Measurements from ENCODE around the gene MYRFL.
A peak's percentile ranks its signal among the peaks of the same experiment; 100 is the strongest.

MYRFL gene

DNA sequence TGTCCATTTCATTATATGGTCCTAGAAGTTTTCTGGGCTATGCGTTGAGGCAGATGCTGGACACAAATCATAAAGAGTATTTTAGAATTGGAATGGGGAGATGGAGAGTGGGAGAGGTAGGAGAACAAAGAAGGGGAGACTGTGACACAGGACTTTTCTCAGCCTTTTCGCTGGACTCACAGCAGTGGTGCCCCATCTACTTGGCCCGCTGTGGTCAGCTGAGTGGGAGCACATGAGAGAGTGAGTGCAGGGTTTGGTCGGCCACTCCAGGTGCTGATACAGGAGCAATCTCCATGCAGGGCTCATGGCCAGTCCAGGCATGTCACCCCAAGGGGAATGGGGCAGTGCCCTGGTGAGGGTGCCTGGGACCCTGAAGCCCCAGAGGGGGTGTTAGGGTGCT, 109.0 kb downstream of the MYRFL start:
- Histone ChIP-seq H3K9me3 (ENCODE audit: low read length) (peaks cover 8% of the 10 kb centered on the region; the same call in 1 of the 2 replicates), H3K4me2 (ENCODE audit: low read length) (no peak overlapping the region; the same call in 1 of the 2 replicates), H3K27me3 (ENCODE audit: insufficient read depth, low read length) (no peaks in the 10 kb centered on the region), H3K36me3 (ENCODE audit: insufficient read depth, low read length) (no peaks in the 10 kb centered on the region), H3K79me2 (ENCODE audit: insufficient read depth, low read length) (no peaks in the 10 kb centered on the region), H4K20me1 (ENCODE audit: insufficient read depth, low read length) (no peaks in the 10 kb centered on the region), H2AFZ (ENCODE audit: low read length) (no peak overlapping the region), H3K27ac (ENCODE audit: low read depth, low read length, poor library complexity, severe bottlenecking) (peak overlapping the region; percentile 92), H3K9ac (ENCODE audit: low read length) (peak overlapping the region; percentile 53; the same call in 1 of the 2 replicates), H3K4me1 (ENCODE audit: insufficient read depth, low read length, severe bottlenecking) (peaks cover 74% of the 10 kb centered on the region), H3K4me3 (ENCODE audit: low read depth, low read length, poor library complexity, severe bottlenecking) (no peak overlapping the region), H3F3A (ENCODE audit: insufficient read depth, low read length) (no peaks in the 10 kb centered on the region), H3K9me2 (ENCODE audit: low read depth, low read length) (no peaks in the 10 kb centered on the region)
- TF ChIP-seq, protein P1, sequence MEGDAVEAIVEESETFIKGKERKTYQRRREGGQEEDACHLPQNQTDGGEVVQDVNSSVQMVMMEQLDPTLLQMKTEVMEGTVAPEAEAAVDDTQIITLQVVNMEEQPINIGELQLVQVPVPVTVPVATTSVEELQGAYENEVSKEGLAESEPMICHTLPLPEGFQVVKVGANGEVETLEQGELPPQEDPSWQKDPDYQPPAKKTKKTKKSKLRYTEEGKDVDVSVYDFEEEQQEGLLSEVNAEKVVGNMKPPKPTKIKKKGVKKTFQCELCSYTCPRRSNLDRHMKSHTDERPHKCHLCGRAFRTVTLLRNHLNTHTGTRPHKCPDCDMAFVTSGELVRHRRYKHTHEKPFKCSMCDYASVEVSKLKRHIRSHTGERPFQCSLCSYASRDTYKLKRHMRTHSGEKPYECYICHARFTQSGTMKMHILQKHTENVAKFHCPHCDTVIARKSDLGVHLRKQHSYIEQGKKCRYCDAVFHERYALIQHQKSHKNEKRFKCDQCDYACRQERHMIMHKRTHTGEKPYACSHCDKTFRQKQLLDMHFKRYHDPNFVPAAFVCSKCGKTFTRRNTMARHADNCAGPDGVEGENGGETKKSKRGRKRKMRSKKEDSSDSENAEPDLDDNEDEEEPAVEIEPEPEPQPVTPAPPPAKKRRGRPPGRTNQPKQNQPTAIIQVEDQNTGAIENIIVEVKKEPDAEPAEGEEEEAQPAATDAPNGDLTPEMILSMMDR (IDR thresholded peaks at IDR 0.05; ENCODE audit: low read length), result no peak
- TF ChIP-seq EZH2 (IDR thresholded peaks at IDR 0.05; ENCODE audit: borderline replicate concordance, low read length), result no peak

DNA sequence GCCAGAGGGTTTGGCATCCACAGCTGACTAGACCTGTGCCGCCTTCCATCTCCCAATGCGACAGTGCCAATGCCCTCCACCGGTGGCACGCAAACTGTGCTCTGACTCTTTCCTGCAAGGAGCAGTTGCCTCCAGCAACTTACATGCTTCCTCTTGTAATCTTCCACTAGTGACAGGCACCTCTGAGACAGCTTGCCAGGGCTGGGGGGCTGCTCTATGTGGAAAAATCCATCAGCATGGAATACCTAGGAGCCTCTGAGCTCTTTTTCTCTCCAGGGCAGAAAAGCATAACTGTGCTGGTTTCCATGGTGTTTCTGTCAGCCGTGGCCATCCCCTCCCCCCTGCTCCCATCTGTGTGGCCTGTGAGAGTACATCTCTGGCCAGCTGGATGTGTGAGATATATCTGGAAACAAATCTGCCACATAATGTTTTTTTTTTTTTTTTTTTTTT, 110.6 kb downstream of the MYRFL start:
- peaks cover 63% of the 10 kb centered on the region for H3K4me1 ChIP-seq (ENCODE audit: insufficient read depth, low read length, severe bottlenecking)
- peak overlapping the region; percentile 63 for H3K9ac ChIP-seq (ENCODE audit: low read length)
- no peaks in the 10 kb centered on the region for H3F3A ChIP-seq (ENCODE audit: insufficient read depth, low read length)
- peaks cover 8% of the 10 kb centered on the region; the same call in 1 of the 2 replicates for H3K9me3 ChIP-seq (ENCODE audit: low read length)
- H4K20me1 ChIP-seq (ENCODE audit: insufficient read depth, low read length), result no peaks in the 10 kb centered on the region
- H2AFZ ChIP-seq (ENCODE audit: low read length), result no peak overlapping the region; the same call in 1 of the 2 replicates
- H3K79me2 ChIP-seq (ENCODE audit: insufficient read depth, low read length), result no peaks in the 10 kb centered on the region
- H3K4me2 ChIP-seq (ENCODE audit: low read length), result peak overlapping the region; percentile 61
- peak overlapping the region; percentile 25 for H3K4me3 ChIP-seq (ENCODE audit: low read depth, low read length, poor library complexity, severe bottlenecking)
- TF ChIP-seq EZH2 (IDR thresholded peaks at IDR 0.05; ENCODE audit: borderline replicate concordance, low read length), result no peak
- TF ChIP-seq, protein P1 (IDR thresholded peaks at IDR 0.05; ENCODE audit: low read length), result no peak
- peak overlapping the region; percentile 92 for H3K27ac ChIP-seq (ENCODE audit: low read depth, low read length, poor library complexity, severe bottlenecking)
- H3K27me3 ChIP-seq (ENCODE audit: insufficient read depth, low read length), result no peaks in the 10 kb centered on the region
- H3K36me3 ChIP-seq (ENCODE audit: insufficient read depth, low read length), result no peaks in the 10 kb centered on the region
- H3K9me2 ChIP-seq (ENCODE audit: low read depth, low read length), result no peaks in the 10 kb centered on the region

DNA sequence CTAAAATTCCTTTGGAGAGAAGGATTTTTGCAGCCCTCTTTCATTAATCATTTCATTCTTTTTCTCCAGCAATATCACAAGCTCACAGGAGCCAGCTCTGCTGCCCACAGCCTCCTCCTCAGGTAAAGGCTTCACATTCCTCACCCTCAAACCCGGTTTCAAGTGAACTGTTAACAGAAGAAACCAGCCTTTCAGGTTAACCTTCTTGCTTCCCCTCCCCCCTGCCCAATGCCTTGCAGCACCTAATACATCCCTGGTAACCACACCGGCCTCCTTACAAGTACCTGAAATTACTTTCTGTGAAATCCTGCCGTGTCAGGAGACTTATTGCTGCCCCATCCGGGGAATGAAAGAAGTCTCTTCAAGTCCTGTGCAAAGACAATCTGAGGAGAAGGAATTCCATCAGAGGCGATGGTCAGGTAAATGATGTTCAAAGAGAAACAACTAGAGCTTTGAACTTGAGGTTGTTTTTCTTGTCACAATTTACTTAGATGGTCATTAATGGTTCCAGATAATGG, 111.2 kb downstream of the MYRFL start:
- TF ChIP-seq, protein P1 (IDR thresholded peaks at IDR 0.05; ENCODE audit: low read length), result no peak
- no peak for TF ChIP-seq EZH2 (IDR thresholded peaks at IDR 0.05; ENCODE audit: borderline replicate concordance, low read length)
- peak overlapping the region; percentile 92 for H3K27ac ChIP-seq (ENCODE audit: low read depth, low read length, poor library complexity, severe bottlenecking)
- no peaks in the 10 kb centered on the region for H3K36me3 ChIP-seq (ENCODE audit: insufficient read depth, low read length)
- no peak overlapping the region for H3K4me3 ChIP-seq (ENCODE audit: low read depth, low read length, poor library complexity, severe bottlenecking)
- no peaks in the 10 kb centered on the region for H3K79me2 ChIP-seq (ENCODE audit: insufficient read depth, low read length)
- H3K4me2 ChIP-seq (ENCODE audit: low read length), result peak overlapping the region; percentile 61
- H3K9me2 ChIP-seq (ENCODE audit: low read depth, low read length), result no peaks in the 10 kb centered on the region
- H3F3A ChIP-seq (ENCODE audit: insufficient read depth, low read length), result no peaks in the 10 kb centered on the region
- peaks cover 8% of the 10 kb centered on the region; the same call in 1 of the 2 replicates for H3K9me3 ChIP-seq (ENCODE audit: low read length)
- H3K9ac ChIP-seq (ENCODE audit: low read length), result peak overlapping the region; percentile 63
- H2AFZ ChIP-seq (ENCODE audit: low read length), result peak overlapping the region; percentile 39
- H4K20me1 ChIP-seq (ENCODE audit: insufficient read depth, low read length), result no peaks in the 10 kb centered on the region
- H3K27me3 ChIP-seq (ENCODE audit: insufficient read depth, low read length), result no peaks in the 10 kb centered on the region
- H3K4me1 ChIP-seq (ENCODE audit: insufficient read depth, low read length, severe bottlenecking), result peaks cover 57% of the 10 kb centered on the region

Measured in OCI-LY1 (cell line).